C4-2B (cell line): ENCODE data around the gene PET100.
"Not testable (repeated sequence)": the region's sequence is repeated elsewhere in the genome, so short reads cannot be mapped to it uniquely, and the experiment has no call there.

Source experiments
- H3K27ac ChIP-seq: fragments of 450-650 bp; 2 replicates; pipeline ENCODE4 v1.5.1; 2017
- CTCF ChIP-seq: fragments of 450-650 bp; conservative IDR thresholded peaks from 2 replicates; pipeline ENCODE4 v1.5.1; 2017; ENCODE audit warnings: mild to moderate bottlenecking
- ZFX ChIP-seq: fragments of 450-650 bp; IDR thresholded peaks from 2 replicates; pipeline ENCODE4 v1.6.1; 2017

The PET100 gene

GRCh38 chr19:7643031-7643415 is 13.4 kb downstream of the PET100 start:
- H3K27ac ChIP-seq = no peak overlapping the region
- TF ChIP-seq CTCF (no peak), ZFX (no peak)

- H3K27ac ChIP-seq = not testable (repeated sequence)
Observed at GRCh38 chr19:7643629-7644549, 14.3 kb downstream of the PET100 start.

GRCh38 chr19:7644550-7644877 is 14.9 kb downstream of the PET100 start:
- H3K27ac ChIP-seq = no peak overlapping the region
- TF ChIP-seq CTCF (no peak), ZFX (no peak)

- H3K27ac ChIP-seq = no peak overlapping the region
- TF ChIP-seq CTCF (no peak), ZFX (no peak)
Observed at GRCh38 chr19:7645163-7645562, 15.6 kb downstream of the PET100 start.

GRCh38 chr19:7645656-7646425 is 16.2 kb downstream of the PET100 start:
- TF ChIP-seq ZFX (no peak), CTCF (no peak)
- H3K27ac ChIP-seq = no peak overlapping the region

- TF ChIP-seq ZFX (no peak), CTCF (no peak)
- H3K27ac ChIP-seq = no peak overlapping the region
Observed at GRCh38 chr19:7646426-7646700, 16.8 kb downstream of the PET100 start.

GRCh38 chr19:7647156-7647555 is 17.6 kb downstream of the PET100 start:
- H3K27ac ChIP-seq = no peak overlapping the region
- TF ChIP-seq ZFX (no peak), CTCF (no peak)
